Stimulated activated CD8-positive, alpha-beta memory T cell treated with anti-CD3 and anti-CD28 coated beads, Interleukin-4, amount 100 ng/mL, for 1 hour (primary cell): ENCODE results near the gene KCNA3.

Experiments used
- DNase-seq, 2 donors: peaks; one replicate each; pipeline ENCODE4 v3.0.0-alpha.2; 2020; ENCODE audit warnings: low read depth in 2 of 2, low spot score in 1 of 2

KCNA3 gene

GRCh38 chr1:110674337-110675059 lies at the start of gene KCNA3:
TSS of gene KCNA3 (minus strand) at chr1:110674940. CDS start at chr1:110674809, 131 bp downstream.
- peak; percentile 26 to 37 for DNase-seq

GRCh38 chr1:110722807-110723206 lies 48.1 kb upstream of the KCNA3 start:
- no peak for DNase-seq

- DNase-seq = no peak
Observed at GRCh38 chr1:110719908-110720307, 45.2 kb upstream of the KCNA3 start.

GRCh38 chr1:110718452-110718851 lies 43.7 kb upstream of the KCNA3 start:
- DNase-seq = no peak

- no peak for DNase-seq
Observed at GRCh38 chr1:110717179-110717578, 42.4 kb upstream of the KCNA3 start.

GRCh38 chr1:110714374-110714995 lies 39.7 kb upstream of the KCNA3 start:
- DNase-seq = no peak

GRCh38 chr1:110713221-110713620 lies 38.5 kb upstream of the KCNA3 start:
- DNase-seq = no peak

GRCh38 chr1:110710314-110710713 lies 35.6 kb upstream of the KCNA3 start:
- DNase-seq = no peak

GRCh38 chr1:110708974-110709440 lies 34.3 kb upstream of the KCNA3 start:
- DNase-seq = no peak

GRCh38 chr1:110707232-110707631 lies 32.5 kb upstream of the KCNA3 start:
- DNase-seq = no peak

- no peak for DNase-seq
Observed at GRCh38 chr1:110706621-110707020, 31.9 kb upstream of the KCNA3 start.

- DNase-seq = no peak
Observed at GRCh38 chr1:110702260-110702659, 27.5 kb upstream of the KCNA3 start.

GRCh38 chr1:110700767-110701166 lies 26.0 kb upstream of the KCNA3 start:
- DNase-seq = no peak

GRCh38 chr1:110697606-110698005 lies 22.9 kb upstream of the KCNA3 start:
- no peak for DNase-seq

GRCh38 chr1:110696818-110697217 lies 22.1 kb upstream of the KCNA3 start:
- no peak for DNase-seq

- DNase-seq = no peak
Observed at GRCh38 chr1:110690709-110691365, 16.1 kb upstream of the KCNA3 start.

GRCh38 chr1:110689868-110690267 lies 15.1 kb upstream of the KCNA3 start:
- no peak for DNase-seq

- no peak for DNase-seq
Observed at GRCh38 chr1:110688514-110688913, 13.8 kb upstream of the KCNA3 start.

- no peak for DNase-seq
Observed at GRCh38 chr1:110687250-110687649, 12.5 kb upstream of the KCNA3 start.

GRCh38 chr1:110686188-110686587 lies 11.4 kb upstream of the KCNA3 start:
- DNase-seq = no peak

GRCh38 chr1:110684491-110684890 lies 9.8 kb upstream of the KCNA3 start:
- DNase-seq = no peak

GRCh38 chr1:110682898-110683297 lies 8.2 kb upstream of the KCNA3 start:
- no peak for DNase-seq
